Measurements from ENCODE around the gene RNLS. TPM values are rescaled to one million over a fixed set of nuclear protein-coding genes. Genes with fewer than 3 reads are reported as not detected.
A peak's percentile ranks its signal among the peaks of the same experiment; 100 is the strongest.

RNLS gene
- polyA plus RNA-seq, 3 donors, result 3.3 to 3.9 (median 3.7) TPM

- H3K9me3 Mint-ChIP-seq, result peaks cover 0 to 4% (median 0%) of the 10 kb centered on the region in 7 donors
- H3K4me1 Mint-ChIP-seq, result peaks cover 45% of the 10 kb centered on the region
- H3K36me3 Mint-ChIP-seq, result peaks cover 0 to 2% of the 10 kb centered on the region in 2 donors
- Histone ChIP-seq H3K79me2 (ENCODE audit: insufficient read depth, low read length) (no peaks in the 10 kb centered on the region), H4K20me1 (ENCODE audit: insufficient read depth, low read length) (no peaks in the 10 kb centered on the region), H3K4me2 (replicated peaks; ENCODE audit: extremely low read depth, low read length, poor library complexity, severe bottlenecking) (no peak overlapping the region), H3K4me3 (replicated peaks in 1 of 3; ENCODE audit: low read depth in 2 of 3, low read length in 3 of 3) (no peak overlapping the region), H3K9me3 (replicated peaks in 1 of 2; ENCODE audit: control insufficient read depth in 1 of 2, insufficient read depth in 1 of 2, low read length in 2 of 2) (no peaks in the 10 kb centered on the region), H3K9ac (ENCODE audit: insufficient read depth, low read length, poor library complexity, severe bottlenecking) (no peak overlapping the region), H3K27me3 (ENCODE audit: control insufficient read depth in 2 of 2, insufficient read depth in 2 of 2, low read length in 2 of 2) (no peaks in the 10 kb centered on the region), H3K27ac (ENCODE audit: low read depth in 1 of 2, low read length in 2 of 2) (no peak overlapping the region), H3K4me1 (ENCODE audit: control insufficient read depth in 1 of 2, insufficient read depth in 2 of 2, low read length in 2 of 2) (peaks cover 32 to 45% of the 10 kb centered on the region in 2 donors), H2AFZ (ENCODE audit: insufficient read depth, low read depth, low read length, poor library complexity, severe bottlenecking) (no peak overlapping the region), H3K36me3 (replicated peaks in 1 of 2; ENCODE audit: control insufficient read depth in 1 of 2, insufficient read depth in 2 of 2, low read length in 2 of 2) (no peaks in the 10 kb centered on the region)
- no peaks in the 10 kb centered on the region for H3K27me3 Mint-ChIP-seq (ENCODE audit: low read depth in 3 of 3)
- H3K4me3 Mint-ChIP-seq, result no peak overlapping the region
- intact Hi-C loops (cut with micrococcal nuclease), result no loop called here
- peak in 1 of 3 donors; percentile 2 for DNase-seq
- TF ChIP-seq CTCF (IDR thresholded peaks at IDR 0.05), result no peak
- no peak overlapping the region for H3K27ac Mint-ChIP-seq
- no CpG with 5 or more reads among the region's 1 CpG for WGBS (ENCODE audit: insufficient coverage)
Observed at GRCh38 chr10:88491314-88491713, 91.8 kb downstream of the RNLS start.

GRCh38 chr10:88490231-88490980 lies 92.7 kb downstream of the RNLS start:
- no peaks in the 10 kb centered on the region for H3K27me3 Mint-ChIP-seq (ENCODE audit: low read depth in 3 of 3)
- no peak overlapping the region for H3K4me3 ChIP-seq (replicated peaks in 1 of 3; ENCODE audit: low read depth in 2 of 3, low read length in 3 of 3)

More at GRCh38 chr10:88490231-88490980, 92.7 kb downstream of the RNLS start:
- H3K4me1 ChIP-seq (ENCODE audit: control insufficient read depth in 1 of 2, insufficient read depth in 2 of 2, low read length in 2 of 2), result peaks cover 25 to 36% of the 10 kb centered on the region in 2 donors
- Mint-ChIP-seq H3K27ac (no peak overlapping the region), H3K9me3 (peaks cover 0 to 4% (median 0%) of the 10 kb centered on the region in 7 donors), H3K36me3 (peaks cover 0 to 2% of the 10 kb centered on the region in 2 donors), H3K4me3 (no peak overlapping the region), H3K4me1 (peaks cover 36% of the 10 kb centered on the region)
- DNase-seq, result no peak
- no peak overlapping the region for H3K4me2 ChIP-seq (replicated peaks; ENCODE audit: extremely low read depth, low read length, poor library complexity, severe bottlenecking)
- intact Hi-C loops (cut with micrococcal nuclease), result no loop called here
- no peaks in the 10 kb centered on the region for H3K27me3 ChIP-seq (ENCODE audit: control insufficient read depth in 2 of 2, insufficient read depth in 2 of 2, low read length in 2 of 2)
- H3K9ac ChIP-seq (ENCODE audit: insufficient read depth, low read length, poor library complexity, severe bottlenecking), result no peak overlapping the region
- H2AFZ ChIP-seq (ENCODE audit: insufficient read depth, low read depth, low read length, poor library complexity, severe bottlenecking), result peak overlapping the region; percentile 32
- no peaks in the 10 kb centered on the region for H3K9me3 ChIP-seq (replicated peaks in 1 of 2; ENCODE audit: control insufficient read depth in 1 of 2, insufficient read depth in 1 of 2, low read length in 2 of 2)
- no peak for TF ChIP-seq CTCF (IDR thresholded peaks at IDR 0.05)
- no CpG with 5 or more reads among the region's 4 CpGs for WGBS (ENCODE audit: insufficient coverage)
- no peaks in the 10 kb centered on the region for H3K36me3 ChIP-seq (replicated peaks in 1 of 2; ENCODE audit: control insufficient read depth in 1 of 2, insufficient read depth in 2 of 2, low read length in 2 of 2)
- H3K79me2 ChIP-seq (ENCODE audit: insufficient read depth, low read length), result no peaks in the 10 kb centered on the region
- H3K27ac ChIP-seq (ENCODE audit: low read depth in 1 of 2, low read length in 2 of 2), result no peak overlapping the region
- no peaks in the 10 kb centered on the region for H4K20me1 ChIP-seq (ENCODE audit: insufficient read depth, low read length)

Measured in CD14-positive monocyte (primary cell).